Stomach (tissue), 4 donors: ENCODE results near the gene CFAP77.

ENCODE experiments used
- CTCF ChIP-seq, 7 experiments: fragments of 450-650 bp in 4 of 7; fragments of 200-600 bp in 3 of 7; sonication (generic) in 3 of 7; IDR thresholded peaks; one replicate each; pipeline ENCODE4 v1.5.1; 2016 to 2019; ENCODE audit warnings: antibody characterized with exemption in 7 of 7, control low read depth in 2 of 7, mild to moderate bottlenecking in 1 of 7
- POLR2A ChIP-seq, 4 donors: fragments of 450-650 bp; IDR thresholded peaks; one replicate each; pipeline ENCODE4 v1.6.1; 2016; ENCODE audit warnings: antibody characterized with exemption in 4 of 4, control low read depth in 2 of 4, mild to moderate bottlenecking in 1 of 4, moderate library complexity in 1 of 4
- POLR2AphosphoS5 ChIP-seq, 3 donors: sonication (generic); formaldehyde crosslinking; IDR thresholded peaks; one replicate each; pipeline ENCODE4 v1.6.1; 2016; ENCODE audit warnings: antibody characterized with exemption in 3 of 3

DNA sequence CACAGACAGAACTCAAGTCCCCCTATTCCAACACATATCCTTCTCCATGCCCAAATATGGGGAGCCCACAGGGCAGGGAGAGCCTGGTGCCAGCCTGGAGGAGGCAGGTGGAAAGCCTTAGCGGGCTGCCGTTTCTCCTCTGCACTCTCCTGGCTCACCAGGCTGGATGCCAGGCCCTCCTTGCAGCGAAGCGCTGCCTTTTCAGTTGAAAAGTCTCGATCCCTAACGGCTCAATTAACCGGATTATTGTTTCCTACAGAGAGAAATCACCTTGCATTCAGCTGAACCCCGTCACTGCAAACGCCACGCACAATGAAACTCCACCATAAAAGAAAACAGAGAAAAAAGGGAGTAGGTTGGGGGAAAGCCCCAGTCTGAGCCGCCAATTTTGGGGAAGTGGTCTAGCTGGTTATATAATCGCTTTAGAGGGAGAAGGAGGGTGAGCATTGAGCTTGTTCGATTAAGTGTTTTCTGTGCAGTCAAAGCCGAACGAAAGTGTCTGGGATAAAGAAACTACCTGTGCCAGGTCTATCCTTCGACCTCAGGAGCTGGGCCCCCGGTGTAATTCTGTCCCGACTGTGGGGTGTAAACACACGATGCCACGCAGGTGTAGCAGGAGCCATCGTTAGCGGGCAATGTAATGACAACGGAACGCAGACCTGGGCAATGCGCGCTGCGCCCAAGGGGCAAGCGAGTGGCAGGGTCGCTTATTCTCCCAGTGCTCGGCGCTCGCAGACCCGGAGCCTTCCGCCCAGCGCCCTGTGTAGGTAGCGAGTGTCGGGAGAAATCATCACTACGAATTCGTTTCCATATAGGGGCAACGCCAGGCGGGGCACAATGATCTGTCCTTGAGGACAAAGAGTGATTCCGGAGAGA, 176.2 kb downstream of the CFAP77 start:
- no peak for TF ChIP-seq CTCF (IDR thresholded peaks at IDR 0.05)
- TF ChIP-seq POLR2A (IDR thresholded peaks at IDR 0.05): no peak
- no peak for TF ChIP-seq POLR2AphosphoS5 (IDR thresholded peaks at IDR 0.05)
